NCI-H1436 treated with DMSO at 0.1 percent for 48 hours (cell line): ENCODE data around the gene CCL8.
"Not testable (repeated sequence)": the region's sequence is repeated elsewhere in the genome, so short reads cannot be mapped to it uniquely, and the experiment has no call there.

ENCODE experiments used
- DNase-seq: peaks from one replicate; lab custom pipeline; 2025; lab: John Stamatoyannopoulos, UW

The CCL8 gene

GRCh38 chr17:34314279-34314678 lies 5.0 kb upstream of the CCL8 start:
- no peak for DNase-seq

- no peak for DNase-seq
Measured at GRCh38 chr17:34318474-34318873, 761 bp upstream of the CCL8 start.

DNA sequence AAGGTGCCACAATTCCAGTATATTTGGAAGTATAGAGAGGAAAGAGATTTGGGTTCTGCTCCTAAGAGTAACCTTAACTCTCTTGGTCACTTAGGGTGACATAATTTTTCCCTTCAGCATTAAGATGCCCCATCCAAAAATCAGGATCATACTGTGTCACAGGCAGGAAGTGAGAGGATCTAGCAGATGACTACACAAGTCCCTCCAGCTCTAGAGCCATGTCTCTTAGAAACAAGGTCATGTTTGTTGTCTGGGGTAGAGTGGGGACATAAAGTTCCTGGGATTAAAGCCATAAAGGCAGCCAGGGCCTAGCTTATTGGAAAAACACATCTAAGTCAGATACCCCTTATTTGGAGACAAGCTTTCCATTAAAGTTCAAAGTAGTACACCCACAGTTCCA lies 2.7 kb downstream of the CCL8 start:
- no peak for DNase-seq

GRCh38 chr17:34327580-34327979 lies 8.3 kb downstream of the CCL8 start:
- not testable (repeated sequence) for DNase-seq

DNA sequence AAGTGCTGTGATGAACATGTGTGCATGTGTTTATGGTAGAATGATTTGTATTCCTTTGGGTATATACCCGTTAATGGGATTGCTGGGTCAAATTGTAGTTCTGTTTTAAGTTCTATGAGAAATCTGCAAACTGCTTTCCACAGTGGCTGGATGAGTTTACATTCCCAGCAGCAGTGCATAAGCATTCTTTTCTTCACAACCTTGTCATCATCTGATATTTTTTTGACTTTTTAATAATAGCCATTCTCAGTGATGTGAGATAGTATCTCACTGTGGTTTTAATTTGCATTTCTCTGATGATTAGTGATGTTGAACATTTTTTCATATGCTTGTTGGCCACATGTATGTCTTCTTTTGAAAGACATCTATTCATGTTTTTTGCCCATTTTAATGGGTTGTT lies 18.5 kb downstream of the CCL8 start:
- no peak for DNase-seq

- DNase-seq: no peak
Measured at GRCh38 chr17:34339138-34339770, 20.0 kb downstream of the CCL8 start.

DNA sequence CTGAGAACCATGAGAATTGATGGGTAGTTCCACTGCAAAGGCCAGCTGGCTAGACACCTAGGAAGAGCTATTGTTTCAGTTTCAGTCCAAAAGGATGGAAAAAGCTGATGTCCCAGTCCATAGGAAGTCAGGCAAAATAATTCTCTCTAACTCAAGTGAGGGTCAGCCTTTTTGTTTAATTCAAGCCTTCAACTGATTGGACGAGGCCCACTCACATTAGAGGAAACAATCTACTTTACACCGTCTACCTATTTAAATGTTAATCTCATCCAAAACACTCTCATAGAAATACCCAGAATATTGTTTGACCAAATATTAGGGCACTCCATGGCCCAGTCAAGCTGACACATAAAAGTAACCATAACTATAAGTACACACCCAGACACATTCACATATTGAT lies 22.7 kb downstream of the CCL8 start:
- no peak for DNase-seq

DNA sequence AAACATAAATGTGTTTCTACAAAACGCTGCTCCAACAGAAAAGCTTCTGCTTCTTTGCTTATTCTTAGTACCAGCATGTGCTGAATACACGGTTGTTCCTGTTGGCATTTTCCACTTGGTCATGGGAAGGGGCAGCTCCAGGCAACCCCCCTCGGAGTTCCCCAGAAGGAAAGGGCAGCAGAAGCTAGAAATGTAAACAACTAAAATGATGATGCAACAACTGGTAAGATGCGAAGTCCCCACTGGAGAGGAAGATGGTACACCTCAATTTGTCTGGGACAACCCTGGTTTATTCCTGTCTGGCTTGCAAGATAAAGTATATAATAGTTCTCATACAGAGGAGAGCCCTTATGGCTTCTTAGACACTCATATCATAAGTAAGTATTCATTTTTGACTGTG lies 27.8 kb downstream of the CCL8 start:
- no peak for DNase-seq

DNA sequence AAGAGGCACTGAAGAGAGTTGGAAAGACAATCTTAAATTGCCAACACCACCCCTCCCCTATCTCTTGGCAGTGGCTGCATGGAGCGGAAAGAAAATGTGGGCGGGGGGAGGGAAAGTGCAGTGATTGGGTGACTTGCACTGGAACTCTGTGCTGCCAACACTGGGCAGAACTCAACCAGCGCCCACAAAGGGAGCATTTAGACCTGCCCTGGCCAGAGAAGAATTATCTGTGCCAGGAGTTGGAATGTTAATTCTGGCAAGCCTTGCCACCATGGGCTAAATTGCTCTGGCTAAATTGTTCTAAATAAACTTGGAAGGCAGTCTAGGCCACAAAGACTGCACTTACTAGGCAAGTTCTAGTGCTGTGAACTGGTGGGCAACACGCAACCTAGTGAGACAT lies 30.5 kb downstream of the CCL8 start:
- DNase-seq: no peak

DNA sequence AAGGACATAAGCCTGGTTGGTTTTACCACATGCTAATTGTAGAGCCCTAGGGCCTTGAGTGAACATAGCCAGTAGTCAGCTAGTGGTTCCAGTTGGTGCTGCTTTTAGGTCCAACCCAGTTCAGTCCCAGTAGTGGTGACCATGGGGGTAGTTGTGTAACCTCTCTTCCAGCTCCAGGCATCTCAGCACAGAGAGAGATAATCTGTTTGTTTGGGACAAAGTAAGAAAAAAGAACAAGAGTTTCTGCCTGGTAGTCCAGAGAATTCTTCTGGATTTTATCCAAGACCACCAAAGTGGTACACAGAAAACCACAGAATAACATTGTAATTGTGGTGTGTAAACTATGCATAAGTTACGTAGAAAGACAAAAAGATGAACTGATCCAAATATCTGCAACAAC lies 31.9 kb downstream of the CCL8 start:
- DNase-seq: no peak

GRCh38 chr17:34352191-34352590 lies 33.0 kb downstream of the CCL8 start:
- DNase-seq: no peak

DNA sequence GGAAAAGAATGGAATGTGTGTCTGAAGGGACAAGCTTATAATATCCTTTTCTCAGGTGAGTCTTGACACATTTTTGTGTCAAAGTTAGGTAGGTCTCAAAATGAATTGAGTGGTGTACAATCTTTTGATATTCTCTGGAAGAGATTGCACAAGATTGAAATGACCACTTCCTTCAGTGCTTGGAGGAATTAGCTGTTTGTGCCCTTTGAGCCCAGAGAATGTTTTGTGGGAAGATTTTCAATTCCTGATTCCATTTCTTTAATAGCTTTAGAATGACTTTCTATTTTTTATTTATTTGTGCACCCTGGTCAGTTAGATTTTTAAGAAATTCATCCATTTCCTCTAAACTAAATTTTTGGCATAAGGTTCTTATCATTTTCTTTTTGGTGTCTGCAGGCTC lies 35.4 kb downstream of the CCL8 start:
- no peak for DNase-seq

DNA sequence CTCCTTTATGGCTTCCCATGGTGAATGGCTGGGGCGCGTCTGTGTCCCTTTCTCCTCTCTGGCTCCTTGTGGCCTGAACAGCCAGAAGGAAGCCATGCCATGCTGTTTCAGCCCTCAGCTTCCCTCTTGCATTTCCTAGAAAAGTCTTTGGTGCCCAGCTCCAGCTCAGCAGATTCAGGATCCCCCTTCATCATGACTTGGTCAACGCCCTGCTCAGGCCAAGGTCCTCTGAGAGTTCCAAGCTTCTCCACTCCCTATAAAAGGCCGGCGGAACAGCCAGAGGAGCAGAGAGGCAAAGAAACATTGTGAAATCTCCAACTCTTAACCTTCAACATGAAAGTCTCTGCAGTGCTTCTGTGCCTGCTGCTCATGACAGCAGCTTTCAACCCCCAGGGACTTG lies 37.0 kb downstream of the CCL8 start, which contains the start of gene CCL13:
Gene CCL13 (plus strand): TSS at position 287 of the 400 bp plus-strand sequence. CDS start 47 bp downstream, at position 334.
- DNase-seq: no peak

GRCh38 chr17:34357398-34357797 lies 38.2 kb downstream of the CCL8 start:
- DNase-seq: no peak

GRCh38 chr17:34358631-34359030 lies 39.4 kb downstream of the CCL8 start:
- no peak for DNase-seq

- DNase-seq: no peak
Measured at GRCh38 chr17:34360601-34361270, 41.5 kb downstream of the CCL8 start.

DNA sequence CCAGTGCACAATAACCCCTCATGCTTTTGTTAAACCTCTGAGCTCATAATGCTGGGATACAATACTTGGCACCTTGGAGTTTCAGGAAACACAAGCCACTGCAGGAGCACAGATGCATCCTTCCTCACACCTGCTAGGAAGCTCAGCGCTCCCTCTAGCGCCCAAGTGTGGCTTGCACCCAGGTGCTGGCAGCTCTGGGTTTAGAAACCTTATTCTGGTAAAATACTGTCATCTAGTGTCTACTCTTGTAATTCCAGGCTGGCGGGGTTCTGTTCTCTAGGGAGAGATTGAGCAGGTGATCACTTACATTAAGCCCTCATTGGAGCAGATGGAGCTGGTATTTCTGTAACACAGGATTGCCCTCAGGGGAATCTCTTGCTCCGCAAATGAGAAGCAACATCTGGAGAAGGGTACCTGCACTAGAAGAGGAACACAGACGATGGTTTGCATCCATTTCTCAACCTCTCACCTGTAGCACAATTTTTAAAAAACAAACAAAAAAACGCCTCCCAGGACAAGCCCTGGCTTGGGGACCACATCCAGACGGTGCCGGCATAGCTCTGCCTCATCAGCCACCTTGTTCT lies 42.3 kb downstream of the CCL8 start:
- peak; percentile 82 for DNase-seq

- DNase-seq: no peak
Measured at GRCh38 chr17:34363183-34363661, 44.0 kb downstream of the CCL8 start, which contains the start of gene CCL1. Gene CCL1, minus strand, starts transcription at chr17:34363233. Its CDS starts 72 bp downstream, at chr17:34363161.

DNA sequence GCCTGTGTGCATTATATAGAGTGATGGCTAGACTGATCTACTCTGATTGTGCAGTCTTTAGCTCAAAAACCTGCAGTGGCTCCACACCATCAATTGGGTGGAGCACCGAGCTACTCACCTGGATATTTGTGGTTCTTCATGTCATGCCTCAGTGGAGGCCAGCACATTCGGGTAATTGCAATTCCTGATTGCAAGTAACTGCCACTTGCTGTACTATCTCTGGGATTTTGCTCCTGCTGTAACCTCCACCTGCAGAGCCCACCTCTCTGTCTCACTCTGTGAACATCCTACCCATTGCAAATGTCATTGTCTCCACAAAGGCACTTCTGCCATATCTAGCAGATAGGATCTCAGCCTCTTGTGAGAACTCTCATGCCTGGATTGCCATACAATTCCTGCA lies 45.5 kb downstream of the CCL8 start:
- no peak for DNase-seq

DNA sequence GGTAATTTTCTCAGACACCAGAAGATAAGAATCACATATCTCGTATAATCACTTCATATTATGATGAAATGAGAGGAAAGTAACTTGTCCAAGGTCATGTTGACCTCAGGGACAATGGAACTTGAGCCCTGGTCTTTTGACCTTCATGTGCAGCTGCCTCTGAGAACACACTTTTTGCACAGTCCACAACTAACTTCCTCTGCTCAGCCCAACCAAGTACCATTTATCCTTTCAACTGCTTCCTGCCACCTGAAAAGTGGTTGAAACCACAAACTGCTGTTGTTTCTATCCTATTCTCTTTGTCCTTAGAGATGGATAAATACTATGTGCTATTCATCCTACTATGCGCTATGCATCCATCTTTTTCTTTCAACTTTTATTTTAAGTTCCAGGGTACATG lies 46.1 kb downstream of the CCL8 start:
- DNase-seq: no peak

- DNase-seq: no peak
Measured at GRCh38 chr17:34366010-34366409, 46.8 kb downstream of the CCL8 start.

- no peak for DNase-seq
Measured at GRCh38 chr17:34366529-34367107, 47.4 kb downstream of the CCL8 start.
